ENCODE measurements around the gene MTRR.

MTRR gene

GRCh38 chr5:7857361-7857760 lies 11.6 kb upstream of the MTRR start:
- DNase-seq (ENCODE audit: low read depth in 3 of 3): no peak

GRCh38 chr5:7857926-7858632 lies 10.9 kb upstream of the MTRR start:
- DNase-seq (ENCODE audit: low read depth in 3 of 3): no peak

- DNase-seq (ENCODE audit: low read depth in 3 of 3): no peak
Measured at GRCh38 chr5:7866196-7866595, 2.8 kb upstream of the MTRR start.

GRCh38 chr5:7867260-7867659 lies 1.7 kb upstream of the MTRR start:
- no peak for DNase-seq (ENCODE audit: low read depth in 3 of 3)

GRCh38 chr5:7868427-7868772 lies 548 bp upstream of the MTRR start:
- no peak for DNase-seq (ENCODE audit: low read depth in 3 of 3)

GRCh38 chr5:7869474-7870136 lies 657 bp downstream of the MTRR start:
- DNase-seq (ENCODE audit: low read depth in 3 of 3): no peak

- no peak for DNase-seq (ENCODE audit: low read depth in 3 of 3)
Measured at GRCh38 chr5:7871653-7872052, 2.7 kb downstream of the MTRR start.

- DNase-seq (ENCODE audit: low read depth in 3 of 3): no peak
Measured at GRCh38 chr5:7872517-7873130, 3.7 kb downstream of the MTRR start.

GRCh38 chr5:7873216-7873615 lies 4.3 kb downstream of the MTRR start:
- no peak for DNase-seq (ENCODE audit: low read depth in 3 of 3)

GRCh38 chr5:7874639-7875038 lies 5.7 kb downstream of the MTRR start:
- no peak for DNase-seq (ENCODE audit: low read depth in 3 of 3)

GRCh38 chr5:7875151-7875550 lies 6.2 kb downstream of the MTRR start:
- no peak for DNase-seq (ENCODE audit: low read depth in 3 of 3)

GRCh38 chr5:7876867-7877266 lies 7.9 kb downstream of the MTRR start:
- DNase-seq (ENCODE audit: low read depth in 3 of 3): no peak

GRCh38 chr5:7877851-7878250 lies 8.9 kb downstream of the MTRR start:
- no peak for DNase-seq (ENCODE audit: low read depth in 3 of 3)

- DNase-seq (ENCODE audit: low read depth in 3 of 3): no peak
Measured at GRCh38 chr5:7878381-7878873, 9.5 kb downstream of the MTRR start.

- no peak for DNase-seq (ENCODE audit: low read depth in 3 of 3)
Measured at GRCh38 chr5:7881091-7881490, 12.1 kb downstream of the MTRR start.

GRCh38 chr5:7881816-7882215 lies 12.9 kb downstream of the MTRR start:
- no peak for DNase-seq (ENCODE audit: low read depth in 3 of 3)

- no peak for DNase-seq (ENCODE audit: low read depth in 3 of 3)
Measured at GRCh38 chr5:7882926-7883325, 14.0 kb downstream of the MTRR start.

- DNase-seq (ENCODE audit: low read depth in 3 of 3): no peak
Measured at GRCh38 chr5:7884491-7885267, 15.7 kb downstream of the MTRR start.

- DNase-seq (ENCODE audit: low read depth in 3 of 3): no peak
Measured at GRCh38 chr5:7886849-7887475, 18.0 kb downstream of the MTRR start.

GRCh38 chr5:7888901-7889300 lies 20.0 kb downstream of the MTRR start:
- DNase-seq (ENCODE audit: low read depth in 3 of 3): no peak

GRCh38 chr5:7894439-7894838 lies 25.5 kb downstream of the MTRR start:
- DNase-seq (ENCODE audit: low read depth in 3 of 3): no peak

GRCh38 chr5:7894860-7895259 lies 25.9 kb downstream of the MTRR start:
- DNase-seq (ENCODE audit: low read depth in 3 of 3): no peak
